Left lung (tissue), 10 donors: ENCODE results near the gene HOXC10. TPM values are rescaled to one million over a fixed set of nuclear protein-coding genes. Genes with fewer than 3 reads are reported as not detected.

ENCODE experiments used
- ATAC-seq: fragments of 200-7000 bp; cut with Tn5 transposase; one replicate; pipeline ENCODE4 v1.9.1; 2020; ENCODE audit warnings: moderate library complexity
- DNase-seq, 4 donors: peaks; one replicate each; pipeline ENCODE4 v3.0.0-alpha.2; 2013 to 2020
- H3K27ac ChIP-seq, 2 donors: fragments of 200-600 bp; sonication (generic) in 1 of 2; one replicate each; pipeline versions ENCODE4 v1.5.0 to v1.8.0; 2020 to 2021
- H3K27me3 ChIP-seq, 2 donors: fragments of 200-600 bp; sonication (generic) in 1 of 2; one replicate each; pipeline versions ENCODE4 v1.5.0 to v1.8.0; 2020 to 2021
- H3K36me3 ChIP-seq, 2 donors: fragments of 200-600 bp; sonication (generic) in 1 of 2; one replicate each; pipeline versions ENCODE4 v1.5.0 to v1.8.0; 2020 to 2021
- H3K4me1 ChIP-seq, 2 donors: fragments of 200-600 bp; one replicate each; pipeline ENCODE4 v1.8.0; 2021
- H3K4me3 ChIP-seq, 2 donors: fragments of 200-600 bp; sonication (generic) in 1 of 2; one replicate each; pipeline versions ENCODE4 v1.5.0 to v1.8.0; 2020 to 2021; ENCODE audit warnings: mild to moderate bottlenecking in 1 of 2
- H3K9me3 ChIP-seq, 2 donors: fragments of 200-600 bp; sonication (generic) in 1 of 2; one replicate each; pipeline versions ENCODE4 v1.5.0 to v1.8.0; 2020 to 2021
- CTCF ChIP-seq, 2 donors: fragments of 200-600 bp; sonication (generic) in 1 of 2; IDR thresholded peaks; one replicate each; pipeline versions ENCODE4 v1.5.0 to v1.8.0; 2021; ENCODE audit warnings: antibody characterized with exemption in 2 of 2
- intact Hi-C, 2 donors: fragments of 100-400 bp; cut with DNase I; formaldehyde crosslinking; loops; one replicate each; pipeline versions ENCODE4 v1.11.2 to v1.14.2; 2022
- polyA plus RNA-seq, 6 donors: library from polyadenylated mRNA; unstranded; fragments of 120-200 nt; gene quantifications; one replicate each; pipeline ENCODE4 v1.2.1, GENCODE V29; 2013; ENCODE audit not compliant: insufficient read length in 6 of 6
- total RNA-seq, 2 donors: library from RNA; stranded (reverse); fragmentation: NEBNext Ultra II Directional; extraction: Animal tissue kit (Norgen Biotek cat#: 25700); gene quantifications; one replicate each; pipeline ENCODE4 v1.2.1, GENCODE V29; 2021
- donor health status: DM: no; HTN: yes; CAD: no.
- donor health status: DM: no; HTN: no; CAD: no.

HOXC10 gene
- total and polyA plus RNA-seq, 8 donors, result 0.15 to 0.52 (median 0.31) TPM; not detected in 3

GRCh38 chr12:54024127-54024526 is 39.2 kb downstream of the HOXC10 start:
- DNase-seq (no peak), ATAC-seq (no peak)
- no peak overlapping the region for H3K27ac ChIP-seq
- H3K27me3 ChIP-seq, result peaks cover 91 to 100% of the 10 kb centered on the region in 2 donors
- H3K4me1 ChIP-seq, result no peaks in the 10 kb centered on the region
- TF ChIP-seq CTCF (IDR thresholded peaks at IDR 0.05), result no peak
- H3K9me3 ChIP-seq, result no peaks in the 10 kb centered on the region
- H3K36me3 ChIP-seq, result no peaks in the 10 kb centered on the region
- no peak overlapping the region for H3K4me3 ChIP-seq
- intact Hi-C loops, result no loop called here

DNA sequence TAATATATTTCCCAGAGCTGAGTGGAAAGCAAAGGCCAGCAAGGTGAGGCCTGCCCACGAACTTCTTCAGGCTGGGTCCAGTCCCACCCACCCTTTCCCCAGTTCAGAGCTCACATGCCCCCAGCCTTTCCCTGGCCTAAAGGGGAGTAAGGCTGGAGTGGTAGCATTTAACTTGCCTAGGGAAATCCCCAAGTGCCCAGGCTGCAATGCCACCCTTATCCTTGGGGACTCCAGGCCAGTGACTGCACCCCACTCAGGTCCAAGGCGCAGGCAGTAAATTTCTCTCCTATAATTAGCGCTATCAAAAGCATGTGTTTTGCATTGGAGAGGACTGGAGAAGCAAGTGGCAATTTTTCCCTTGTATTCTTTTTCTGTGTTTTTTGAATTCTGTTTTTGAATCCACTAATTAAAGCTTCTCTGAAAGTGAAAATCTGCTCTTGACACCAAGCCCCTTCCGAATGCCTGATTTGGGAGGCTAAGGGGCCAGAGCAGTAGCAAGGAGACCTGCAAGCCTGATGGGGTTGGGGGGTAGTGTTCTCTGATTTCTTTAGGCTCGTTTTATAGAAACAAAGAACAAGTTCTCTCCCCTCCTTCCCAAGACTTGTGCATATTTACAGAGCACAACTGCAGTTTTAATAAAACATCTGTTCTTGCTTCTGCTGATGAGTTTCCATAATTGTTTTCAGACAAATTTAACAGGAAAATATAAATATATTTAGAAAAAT is 39.8 kb downstream of the HOXC10 start:
- H3K27me3 ChIP-seq, result peaks cover 89 to 100% of the 10 kb centered on the region in 2 donors
- no peaks in the 10 kb centered on the region for H3K4me1 ChIP-seq
- no peak for DNase-seq
- no peak for ATAC-seq
- H3K36me3 ChIP-seq, result no peaks in the 10 kb centered on the region
- no peak overlapping the region for H3K4me3 ChIP-seq
- H3K27ac ChIP-seq, result no peak overlapping the region
- no peak for TF ChIP-seq CTCF (IDR thresholded peaks at IDR 0.05)
- intact Hi-C loops, result no loop called here
- no peaks in the 10 kb centered on the region for H3K9me3 ChIP-seq

GRCh38 chr12:54025499-54026405 is 40.8 kb downstream of the HOXC10 start:
- peaks cover 92 to 100% of the 10 kb centered on the region in 2 donors for H3K27me3 ChIP-seq
- no peak overlapping the region for H3K4me3 ChIP-seq
- DNase-seq, result no peak
- intact Hi-C loops, result no loop called here
- no peaks in the 10 kb centered on the region for H3K9me3 ChIP-seq
- TF ChIP-seq CTCF (IDR thresholded peaks at IDR 0.05), result no peak
- H3K27ac ChIP-seq, result no peak overlapping the region
- ATAC-seq, result no peak
- no peaks in the 10 kb centered on the region for H3K36me3 ChIP-seq
- H3K4me1 ChIP-seq, result peaks cover 0 to under 1% of the 10 kb centered on the region in 2 donors

GRCh38 chr12:54026640-54027441 is 41.9 kb downstream of the HOXC10 start:
- no peaks in the 10 kb centered on the region for H3K9me3 ChIP-seq
- H3K4me3 ChIP-seq, result no peak overlapping the region
- no peaks in the 10 kb centered on the region for H3K36me3 ChIP-seq
- intact Hi-C loops, result no loop called here
- DNase-seq, result no peak
- H3K27ac ChIP-seq, result no peak overlapping the region
- peaks cover 0 to 6% of the 10 kb centered on the region in 2 donors for H3K4me1 ChIP-seq
- ATAC-seq, result no peak
- no peak for TF ChIP-seq CTCF (IDR thresholded peaks at IDR 0.05)
- H3K27me3 ChIP-seq, result peaks cover 92 to 100% of the 10 kb centered on the region in 2 donors
